Vagina (tissue), 2 donors: ENCODE measurements around the gene NAA38. TPM values are rescaled to one million over a fixed set of nuclear protein-coding genes. Genes with fewer than 3 reads are reported as not detected.
A peak's percentile ranks its signal among the peaks of the same experiment; 100 is the strongest.

Experiments used
- DNase-seq, 2 donors: peaks; one replicate each; pipeline ENCODE4 v3.0.0-alpha.2; 2017; ENCODE audit errors: extremely low spot score in 2 of 2
- H3K27ac ChIP-seq: fragments of 200-600 bp; sonication (generic); one replicate; pipeline ENCODE4 v1.5.1; 2019
- H3K27me3 ChIP-seq: fragments of 200-600 bp; sonication (generic); one replicate; pipeline ENCODE4 v1.5.1; 2019
- H3K36me3 ChIP-seq, 2 donors: fragments of 200-600 bp; sonication (generic); one replicate each; pipeline ENCODE4 v1.5.1; 2017 to 2019
- H3K4me1 ChIP-seq: fragments of 200-600 bp; sonication (generic); one replicate; pipeline ENCODE4 v1.5.1; 2019
- H3K4me3 ChIP-seq, 2 donors: fragments of 200-600 bp; sonication (generic); 1 replicate in 1 of 2; 2 replicates in 1 of 2; pipeline ENCODE4 v1.5.1; 2016 to 2019
- H3K9me3 ChIP-seq: fragments of 200-600 bp; sonication (generic); one replicate; pipeline ENCODE4 v1.5.1; 2019
- CTCF ChIP-seq, 3 experiments: fragments of 450-650 bp in 2 of 3; fragments of 200-600 bp in 1 of 3; sonication (generic) in 1 of 3; IDR thresholded peaks; one replicate each; pipeline ENCODE4 v1.5.1; 2017 to 2019; ENCODE audit warnings: antibody characterized with exemption in 3 of 3, mild to moderate bottlenecking in 2 of 3, moderate library complexity in 2 of 3
- POLR2A ChIP-seq, 2 donors: fragments of 450-650 bp; IDR thresholded peaks; one replicate each; pipeline ENCODE4 v1.6.1; 2017; ENCODE audit warnings: antibody characterized with exemption in 2 of 2, mild to moderate bottlenecking in 2 of 2, moderate library complexity in 2 of 2
- POLR2AphosphoS5 ChIP-seq, 2 donors: sonication (generic); formaldehyde crosslinking; IDR thresholded peaks; one replicate each; pipeline ENCODE4 v1.9.0; 2017; ENCODE audit warnings: antibody characterized with exemption in 2 of 2, mild to moderate bottlenecking in 2 of 2, low read depth in 1 of 2; ENCODE audit not compliant: insufficient read depth in 1 of 2
- intact Hi-C: fragments of 100-400 bp; cut with DNase I; formaldehyde crosslinking; loops from one replicate; pipeline ENCODE4 v1.15.1; 2023
- total RNA-seq: library from RNA; depleted of rRNA; stranded (reverse); fragments of >200 nt; gene quantifications from one replicate; pipeline ENCODE4 v1.2.3, GENCODE V29; 2016

Gene NAA38
- total RNA-seq, 1 donor from 2014 or later: 83.5 TPM

- Histone ChIP-seq H3K4me3 (no peak overlapping the region), H3K27me3 (no peaks in the 10 kb centered on the region), H3K36me3 (peaks cover 0 to 55% of the 10 kb centered on the region in 2 donors), H3K4me1 (peaks cover 25% of the 10 kb centered on the region), H3K27ac (no peak overlapping the region), H3K9me3 (no peaks in the 10 kb centered on the region)
- TF ChIP-seq POLR2A (IDR thresholded peaks at IDR 0.05) (no peak), POLR2AphosphoS5 (IDR thresholded peaks at IDR 0.05; ENCODE audit: insufficient read depth in 1 of 2, low read depth in 1 of 2) (no peak), CTCF (IDR thresholded peaks at IDR 0.05) (no peak)
- DNase-seq: no peak
- intact Hi-C loops: loop anchor here (5.0 kb wide), 1 partner anchor 36 kb away; the partner anchor contains the start of gene CHD3
Observed at GRCh38 chr17:7850701-7851437, 6.5 kb downstream of the NAA38 start.

GRCh38 chr17:7849751-7850504 lies 7.4 kb downstream of the NAA38 start:
- peaks cover 0 to 56% of the 10 kb centered on the region in 2 donors for H3K36me3 ChIP-seq
- peaks cover 25% of the 10 kb centered on the region for H3K4me1 ChIP-seq
- no peak for DNase-seq
- no peaks in the 10 kb centered on the region for H3K9me3 ChIP-seq
- H3K27ac ChIP-seq: no peak overlapping the region
- TF ChIP-seq POLR2A (IDR thresholded peaks at IDR 0.05): no peak
- no peak for TF ChIP-seq CTCF (IDR thresholded peaks at IDR 0.05)
- no peak for TF ChIP-seq POLR2AphosphoS5 (IDR thresholded peaks at IDR 0.05; ENCODE audit: insufficient read depth in 1 of 2, low read depth in 1 of 2)
- intact Hi-C loops: loop anchor here (5.0 kb wide), 1 partner anchor 37 kb away; the partner anchor contains the start of gene CHD3
- no peaks in the 10 kb centered on the region for H3K27me3 ChIP-seq
- no peak overlapping the region for H3K4me3 ChIP-seq

- Histone ChIP-seq H3K36me3 (peaks cover 0 to 56% of the 10 kb centered on the region in 2 donors), H3K4me1 (peaks cover 26% of the 10 kb centered on the region), H3K27ac (no peak overlapping the region), H3K27me3 (no peaks in the 10 kb centered on the region), H3K4me3 (no peak overlapping the region), H3K9me3 (no peaks in the 10 kb centered on the region)
- intact Hi-C loops: no loop called here
- TF ChIP-seq POLR2AphosphoS5 (IDR thresholded peaks at IDR 0.05; ENCODE audit: insufficient read depth in 1 of 2, low read depth in 1 of 2): peak in 1 of 2 donors; percentile 19
- TF ChIP-seq POLR2A (IDR thresholded peaks at IDR 0.05): no peak
- no peak for DNase-seq
Observed at GRCh38 chr17:7849130-7849750, 8.1 kb downstream of the NAA38 start.

GRCh38 chr17:7848739-7849129 lies 8.6 kb downstream of the NAA38 start:
- TF ChIP-seq CTCF (IDR thresholded peaks at IDR 0.05): no peak
- peaks cover 0 to 56% of the 10 kb centered on the region in 2 donors for H3K36me3 ChIP-seq
- no peak for DNase-seq

GRCh38 chr17:7848131-7848579 lies 9.2 kb downstream of the NAA38 start:
- peaks cover 0 to 55% of the 10 kb centered on the region in 2 donors for H3K36me3 ChIP-seq
- peaks cover 37% of the 10 kb centered on the region for H3K4me1 ChIP-seq
- no peak overlapping the region for H3K4me3 ChIP-seq
- TF ChIP-seq POLR2A (IDR thresholded peaks at IDR 0.05): no peak
- TF ChIP-seq POLR2AphosphoS5 (IDR thresholded peaks at IDR 0.05; ENCODE audit: insufficient read depth in 1 of 2, low read depth in 1 of 2): no peak
- TF ChIP-seq CTCF (IDR thresholded peaks at IDR 0.05): no peak
- H3K27me3 ChIP-seq: no peaks in the 10 kb centered on the region
- intact Hi-C loops: no loop called here
- H3K27ac ChIP-seq: no peak overlapping the region
- DNase-seq: no peak
- no peaks in the 10 kb centered on the region for H3K9me3 ChIP-seq

More at GRCh38 chr17:7848739-7849129, 8.6 kb downstream of the NAA38 start:
- intact Hi-C loops: no loop called here
- H3K27ac ChIP-seq: no peak overlapping the region
- H3K4me3 ChIP-seq: no peak overlapping the region
- H3K9me3 ChIP-seq: no peaks in the 10 kb centered on the region
- H3K27me3 ChIP-seq: no peaks in the 10 kb centered on the region
- H3K4me1 ChIP-seq: peaks cover 31% of the 10 kb centered on the region
